ENCODE measurements around the gene DNAH2.

The DNAH2 gene

GRCh38 chr17:7755095-7755890, 37.7 kb downstream of the DNAH2 start:
- Histone ChIP-seq H3K4me1 (ENCODE audit: low read depth, poor library complexity, severe bottlenecking) (no peaks in the 10 kb centered on the region), H3K4me2 (no peak overlapping the region), H3K36me3 (ENCODE audit: insufficient read depth) (no peaks in the 10 kb centered on the region), H3K79me2 (ENCODE audit: insufficient read depth, low read depth) (no peaks in the 10 kb centered on the region), H3K27me3 (ENCODE audit: insufficient read depth, low read depth) (no peaks in the 10 kb centered on the region), H3K4me3 (IDR thresholded peaks at IDR 0.05; ENCODE audit: insufficient read depth, low read depth, low read length) (no peak overlapping the region), H3K9ac (no peak overlapping the region), H2AFZ (ENCODE audit: low read depth) (no peak overlapping the region), H4K20me1 (ENCODE audit: insufficient read depth) (no peaks in the 10 kb centered on the region), H3K27ac (no peak overlapping the region)
- no peak for TF ChIP-seq CTCF (conservative IDR thresholded peaks at IDR 0.05; ENCODE audit: low read depth, low read length)

- Histone ChIP-seq H3K9ac (no peak overlapping the region), H2AFZ (ENCODE audit: low read depth) (no peak overlapping the region)
- no peak for TF ChIP-seq CTCF (conservative IDR thresholded peaks at IDR 0.05; ENCODE audit: low read depth, low read length)
These were observed 39.4 kb downstream of the DNAH2 start for GRCh38 chr17:7756968-7757367.

GRCh38 chr17:7763919-7764318, 46.4 kb downstream of the DNAH2 start:
- no peak for TF ChIP-seq CTCF (conservative IDR thresholded peaks at IDR 0.05; ENCODE audit: low read depth, low read length)
- Histone ChIP-seq H2AFZ (ENCODE audit: low read depth) (no peak overlapping the region), H3K27ac (no peak overlapping the region), H3K9ac (no peak overlapping the region), H3K27me3 (ENCODE audit: insufficient read depth, low read depth) (no peaks in the 10 kb centered on the region), H3K4me3 (IDR thresholded peaks at IDR 0.05; ENCODE audit: insufficient read depth, low read depth, low read length) (no peak overlapping the region), H3K79me2 (ENCODE audit: insufficient read depth, low read depth) (no peaks in the 10 kb centered on the region), H3K4me1 (ENCODE audit: low read depth, poor library complexity, severe bottlenecking) (no peaks in the 10 kb centered on the region), H3K4me2 (no peak overlapping the region), H3K36me3 (ENCODE audit: insufficient read depth) (no peaks in the 10 kb centered on the region), H4K20me1 (ENCODE audit: insufficient read depth) (no peaks in the 10 kb centered on the region)

More at GRCh38 chr17:7756968-7757367, 39.4 kb downstream of the DNAH2 start:
- Histone ChIP-seq H3K27me3 (ENCODE audit: insufficient read depth, low read depth) (no peaks in the 10 kb centered on the region), H3K4me3 (IDR thresholded peaks at IDR 0.05; ENCODE audit: insufficient read depth, low read depth, low read length) (no peak overlapping the region), H3K27ac (no peak overlapping the region), H3K4me1 (ENCODE audit: low read depth, poor library complexity, severe bottlenecking) (no peaks in the 10 kb centered on the region), H3K4me2 (no peak overlapping the region), H4K20me1 (ENCODE audit: insufficient read depth) (no peaks in the 10 kb centered on the region), H3K36me3 (ENCODE audit: insufficient read depth) (no peaks in the 10 kb centered on the region), H3K79me2 (ENCODE audit: insufficient read depth, low read depth) (no peaks in the 10 kb centered on the region)

GRCh38 chr17:7767004-7767403, 49.5 kb downstream of the DNAH2 start:
- H3K27me3 ChIP-seq (ENCODE audit: insufficient read depth, low read depth): no peaks in the 10 kb centered on the region
- no peak overlapping the region for H2AFZ ChIP-seq (ENCODE audit: low read depth)
- H3K36me3 ChIP-seq (ENCODE audit: insufficient read depth): no peaks in the 10 kb centered on the region
- H4K20me1 ChIP-seq (ENCODE audit: insufficient read depth): no peaks in the 10 kb centered on the region
- H3K4me1 ChIP-seq (ENCODE audit: low read depth, poor library complexity, severe bottlenecking): no peaks in the 10 kb centered on the region
- H3K9ac ChIP-seq: no peak overlapping the region
- H3K4me3 ChIP-seq (IDR thresholded peaks at IDR 0.05; ENCODE audit: insufficient read depth, low read depth, low read length): no peak overlapping the region
- no peak overlapping the region for H3K4me2 ChIP-seq
- no peak for TF ChIP-seq CTCF (conservative IDR thresholded peaks at IDR 0.05; ENCODE audit: low read depth, low read length)
- H3K27ac ChIP-seq: no peak overlapping the region
- no peaks in the 10 kb centered on the region for H3K79me2 ChIP-seq (ENCODE audit: insufficient read depth, low read depth)
